ENCODE data around the gene SFXN5. TPM values are rescaled to one million over a fixed set of nuclear protein-coding genes. Genes with fewer than 3 reads are reported as not detected.
A peak's percentile ranks its signal among the peaks of the same experiment; 100 is the strongest.

The SFXN5 gene
- total RNA-seq, 2 experiments from 2014 or later = 11.9 to 13.3 TPM

- DNase-seq = peak; percentile 52
- Mint-ChIP-seq H3K27me3 (peaks cover 7% of the 10 kb centered on the region), H3K27ac (peak overlapping the region; percentile 56), H3K4me1 (peaks cover 20% of the 10 kb centered on the region), H3K36me3 (no peaks in the 10 kb centered on the region), H3K4me3 (peak overlapping the region; percentile 35), H3K9me3 (no peaks in the 10 kb centered on the region)
- POLR2A ChIA-PET = interaction anchor here (1.9 kb wide), 1 partner anchor 22 kb away, joined by 7 read pairs; no protein-coding TSS in a partner anchor
- ATAC-seq (ENCODE audit: low read depth) = peak; percentile 82
These were observed 139.3 kb downstream of the SFXN5 start for GRCh38 chr2:72932045-72932740.

DNA sequence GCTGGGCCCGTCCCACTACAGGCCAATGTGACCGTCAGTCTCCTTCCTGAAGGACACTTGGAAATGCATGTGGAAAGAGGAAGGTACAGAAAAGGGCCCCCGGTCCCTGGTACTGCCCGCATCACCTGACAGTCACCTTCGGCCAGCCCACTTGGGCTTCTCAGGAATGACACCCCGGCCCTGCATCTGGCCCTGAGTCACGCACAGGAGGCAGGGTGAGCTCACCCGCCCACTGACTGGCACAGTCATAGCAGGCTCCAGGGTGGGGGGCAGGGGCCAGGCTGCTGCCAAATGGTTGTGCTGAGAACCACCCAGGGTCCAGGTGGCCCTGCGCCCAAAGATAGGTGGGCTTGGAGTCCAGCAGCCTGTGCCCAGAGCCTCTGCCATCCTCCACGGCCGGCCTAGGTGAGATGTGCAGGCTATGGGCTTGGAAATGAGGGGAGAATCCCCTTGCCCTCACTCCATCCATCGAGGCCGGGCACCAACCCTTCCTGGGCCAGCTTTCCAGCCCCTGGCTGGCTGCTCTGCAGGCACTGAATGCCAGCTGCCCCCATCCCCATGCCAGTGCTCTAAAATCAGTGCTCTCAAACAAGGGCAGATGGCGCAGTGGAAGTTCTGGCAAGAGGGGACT, 140.1 kb downstream of the SFXN5 start:
- peaks cover 20% of the 10 kb centered on the region for H3K4me1 Mint-ChIP-seq
- peaks cover 7% of the 10 kb centered on the region for H3K27me3 Mint-ChIP-seq
- POLR2A ChIA-PET = no interaction called here
- no peak overlapping the region for H3K27ac Mint-ChIP-seq
- H3K36me3 Mint-ChIP-seq = no peaks in the 10 kb centered on the region
- DNase-seq = peak; percentile 25
- ATAC-seq (ENCODE audit: low read depth) = no peak
- H3K4me3 Mint-ChIP-seq = no peak overlapping the region
- H3K9me3 Mint-ChIP-seq = no peaks in the 10 kb centered on the region

DNA sequence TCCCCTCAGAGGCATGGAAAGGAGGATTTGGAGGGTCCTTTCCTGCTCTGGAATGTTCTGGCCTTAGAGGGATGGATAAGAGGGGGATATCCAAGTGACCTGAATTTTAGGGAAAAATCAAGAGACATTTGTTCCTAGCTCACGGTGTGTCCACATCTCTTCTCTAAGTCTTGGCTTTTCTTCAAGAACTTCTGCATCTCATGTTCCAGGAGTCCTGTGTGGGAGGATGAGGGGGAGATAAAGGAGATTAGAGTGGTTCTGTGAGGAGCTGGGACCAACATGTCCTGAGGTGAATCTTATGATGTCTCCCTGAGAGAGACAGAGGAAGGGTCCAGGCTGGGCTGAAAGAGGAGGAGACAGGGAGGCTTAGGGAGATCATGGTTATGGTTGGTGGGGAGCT, 142.5 kb downstream of the SFXN5 start:
- no peak for ATAC-seq (ENCODE audit: low read depth)
- no peak overlapping the region for H3K4me3 Mint-ChIP-seq
- no peaks in the 10 kb centered on the region for H3K36me3 Mint-ChIP-seq
- POLR2A ChIA-PET = no interaction called here
- no peak for DNase-seq
- no peaks in the 10 kb centered on the region for H3K9me3 Mint-ChIP-seq
- peaks cover 14% of the 10 kb centered on the region for H3K27me3 Mint-ChIP-seq
- H3K27ac Mint-ChIP-seq = no peak overlapping the region
- H3K4me1 Mint-ChIP-seq = peaks cover 14% of the 10 kb centered on the region

DNA sequence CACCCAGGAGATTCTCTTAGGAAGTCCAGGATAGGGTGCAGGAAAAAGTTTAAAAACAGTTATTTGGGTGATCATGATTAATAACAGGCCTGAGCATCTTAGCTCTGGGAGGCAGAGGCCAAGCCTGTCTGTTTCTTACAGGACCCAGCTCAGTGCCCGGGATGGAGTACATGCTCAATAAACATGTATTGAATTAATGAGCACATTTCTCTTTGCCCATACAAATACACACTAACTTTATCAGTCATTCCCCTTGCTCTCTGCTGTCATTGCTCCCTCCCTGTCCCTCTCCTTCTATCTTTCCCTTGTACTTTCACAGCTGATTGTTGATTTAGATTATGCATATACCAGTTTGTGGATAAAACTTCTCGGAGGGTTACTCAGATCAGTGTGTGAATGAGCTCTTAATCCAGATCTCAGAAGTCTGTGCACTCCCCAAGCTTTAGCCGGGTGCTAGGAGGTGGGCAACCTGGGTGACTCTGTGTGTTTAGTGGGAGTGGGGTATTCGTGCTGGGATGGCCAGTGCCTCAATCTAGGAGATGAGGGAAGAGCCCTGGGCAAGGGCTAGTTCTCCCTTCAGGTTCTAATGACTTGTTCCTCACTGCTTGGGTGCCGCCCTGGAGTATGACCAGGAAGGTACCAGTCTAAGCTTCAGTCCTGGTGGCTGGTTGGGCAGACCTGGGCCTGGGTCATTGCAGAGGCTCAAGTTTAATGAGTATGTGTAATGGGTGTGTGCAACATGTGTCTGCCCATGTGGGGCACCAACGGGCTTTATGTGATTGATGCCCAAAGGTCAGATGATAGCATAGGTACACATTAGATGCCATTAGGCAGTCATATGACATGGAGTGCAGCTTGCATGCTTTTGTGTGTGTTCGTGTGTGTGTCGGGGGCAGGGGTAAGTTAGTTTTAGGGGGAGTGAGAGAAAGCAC, 143.6 kb downstream of the SFXN5 start:
- ATAC-seq (ENCODE audit: low read depth) = no peak
- peaks cover 16% of the 10 kb centered on the region for H3K4me1 Mint-ChIP-seq
- H3K4me3 Mint-ChIP-seq = no peak overlapping the region
- H3K9me3 Mint-ChIP-seq = no peaks in the 10 kb centered on the region
- H3K27me3 Mint-ChIP-seq = peaks cover 25% of the 10 kb centered on the region
- POLR2A ChIA-PET = interaction anchor here (1.6 kb wide), 1 partner anchor 11 kb away, joined by 8 read pairs; the partner anchor contains the start of gene EMX1
- no peaks in the 10 kb centered on the region for H3K36me3 Mint-ChIP-seq
- H3K27ac Mint-ChIP-seq = no peak overlapping the region
- DNase-seq = peak; percentile 15

DNA sequence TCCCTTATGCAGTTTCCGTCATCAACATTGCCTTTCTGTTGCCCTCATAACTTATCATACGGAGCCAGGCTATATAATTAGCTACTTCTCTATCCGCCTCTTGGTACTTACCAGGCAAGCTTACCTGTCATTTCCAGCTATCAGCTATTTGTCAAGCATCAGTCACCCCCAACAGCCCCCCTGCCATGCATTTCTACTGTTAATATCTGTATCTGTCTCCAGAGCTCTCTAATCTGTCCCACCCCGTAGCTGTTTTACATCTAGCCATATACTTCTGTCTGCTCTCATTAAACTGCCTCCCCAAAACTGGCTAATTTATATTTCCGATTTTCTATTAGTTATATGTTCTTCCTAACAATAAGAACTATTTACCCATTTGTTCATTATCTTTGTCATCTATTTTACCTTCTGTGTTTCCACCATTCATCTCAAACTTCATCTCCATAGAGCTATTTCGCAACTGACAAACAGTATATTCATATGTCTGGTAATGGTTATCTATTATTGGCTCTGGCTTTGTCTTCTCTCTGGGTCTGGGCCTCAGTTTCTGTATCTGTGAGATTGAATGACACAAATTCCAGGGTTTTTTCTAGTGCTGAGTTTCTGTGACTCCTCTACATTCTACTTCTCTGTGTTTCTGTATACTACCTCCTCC, 144.6 kb downstream of the SFXN5 start:
- Mint-ChIP-seq H3K36me3 (no peaks in the 10 kb centered on the region), H3K27me3 (peaks cover 35% of the 10 kb centered on the region), H3K4me1 (peaks cover 8% of the 10 kb centered on the region), H3K9me3 (no peaks in the 10 kb centered on the region), H3K27ac (no peak overlapping the region), H3K4me3 (no peak overlapping the region)
- DNase-seq (no peak), ATAC-seq (ENCODE audit: low read depth) (no peak)
- POLR2A ChIA-PET = interaction anchor here (1.6 kb wide), 1 partner anchor 10 kb away, joined by 8 read pairs; the partner anchor contains the start of gene EMX1

DNA sequence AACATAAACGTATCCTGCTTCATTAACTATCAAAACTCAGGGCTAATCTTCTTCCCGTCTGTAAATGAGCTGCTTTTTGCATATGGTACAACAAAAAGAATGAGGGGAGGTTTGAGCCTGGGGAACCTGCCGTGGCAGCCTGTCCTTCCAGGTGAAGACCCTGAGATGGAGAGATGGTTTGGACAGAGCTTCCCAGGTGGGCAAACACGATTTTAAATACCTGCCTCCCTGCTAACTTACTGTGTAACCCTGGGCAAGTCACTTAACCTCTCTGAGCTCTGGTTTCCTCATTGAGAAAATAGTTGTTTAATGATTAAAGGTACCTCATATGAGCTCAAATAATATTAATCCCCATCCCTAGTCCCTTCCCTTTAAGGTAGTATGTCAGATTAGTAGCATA, 145.1 kb downstream of the SFXN5 start:
- H3K4me1 Mint-ChIP-seq = peaks cover 7% of the 10 kb centered on the region
- no peaks in the 10 kb centered on the region for H3K9me3 Mint-ChIP-seq
- ATAC-seq (ENCODE audit: low read depth) = no peak
- H3K27me3 Mint-ChIP-seq = peaks cover 40% of the 10 kb centered on the region
- no peak for DNase-seq
- POLR2A ChIA-PET = interaction anchor here (1.6 kb wide), 1 partner anchor 9 kb away, joined by 8 read pairs; the partner anchor contains the start of gene EMX1
- H3K27ac Mint-ChIP-seq = no peak overlapping the region
- H3K4me3 Mint-ChIP-seq = no peak overlapping the region
- no peaks in the 10 kb centered on the region for H3K36me3 Mint-ChIP-seq

DNA sequence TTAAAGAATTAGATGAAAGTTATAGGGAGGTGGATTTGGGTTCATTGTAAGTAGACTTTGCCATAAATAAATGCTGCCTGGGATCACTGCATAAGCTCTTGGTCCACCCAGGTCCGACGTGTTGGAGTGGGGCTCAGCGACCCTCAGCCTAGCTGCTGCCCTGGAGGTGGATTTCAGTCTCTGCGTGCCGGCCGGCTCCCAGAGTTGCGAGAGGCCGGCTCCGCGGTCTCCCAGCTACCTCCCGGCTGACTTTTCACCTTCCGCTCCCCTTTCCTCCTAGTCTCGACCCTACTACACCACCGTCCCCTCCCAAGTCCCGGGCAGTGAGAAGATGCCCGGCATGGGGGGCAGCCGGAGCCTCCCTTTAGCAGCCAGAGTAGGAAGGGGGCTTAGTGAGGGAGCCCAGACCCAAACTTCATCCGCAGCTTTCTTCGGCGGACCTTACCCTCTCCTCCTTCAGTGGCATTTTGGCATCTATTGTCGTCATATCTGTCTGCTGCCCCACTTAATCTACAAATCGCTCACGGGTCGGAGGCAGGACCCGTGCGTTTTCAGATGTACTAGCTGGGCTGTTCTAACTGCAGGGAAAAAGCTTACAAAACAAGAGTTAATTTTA, 146.1 kb downstream of the SFXN5 start:
- POLR2A ChIA-PET = no interaction called here
- DNase-seq = no peak
- Mint-ChIP-seq H3K27ac (no peak overlapping the region), H3K4me3 (no peak overlapping the region), H3K27me3 (peaks cover 50% of the 10 kb centered on the region), H3K36me3 (no peaks in the 10 kb centered on the region), H3K4me1 (peaks cover 8% of the 10 kb centered on the region), H3K9me3 (no peaks in the 10 kb centered on the region)
- no peak for ATAC-seq (ENCODE audit: low read depth)

DNA sequence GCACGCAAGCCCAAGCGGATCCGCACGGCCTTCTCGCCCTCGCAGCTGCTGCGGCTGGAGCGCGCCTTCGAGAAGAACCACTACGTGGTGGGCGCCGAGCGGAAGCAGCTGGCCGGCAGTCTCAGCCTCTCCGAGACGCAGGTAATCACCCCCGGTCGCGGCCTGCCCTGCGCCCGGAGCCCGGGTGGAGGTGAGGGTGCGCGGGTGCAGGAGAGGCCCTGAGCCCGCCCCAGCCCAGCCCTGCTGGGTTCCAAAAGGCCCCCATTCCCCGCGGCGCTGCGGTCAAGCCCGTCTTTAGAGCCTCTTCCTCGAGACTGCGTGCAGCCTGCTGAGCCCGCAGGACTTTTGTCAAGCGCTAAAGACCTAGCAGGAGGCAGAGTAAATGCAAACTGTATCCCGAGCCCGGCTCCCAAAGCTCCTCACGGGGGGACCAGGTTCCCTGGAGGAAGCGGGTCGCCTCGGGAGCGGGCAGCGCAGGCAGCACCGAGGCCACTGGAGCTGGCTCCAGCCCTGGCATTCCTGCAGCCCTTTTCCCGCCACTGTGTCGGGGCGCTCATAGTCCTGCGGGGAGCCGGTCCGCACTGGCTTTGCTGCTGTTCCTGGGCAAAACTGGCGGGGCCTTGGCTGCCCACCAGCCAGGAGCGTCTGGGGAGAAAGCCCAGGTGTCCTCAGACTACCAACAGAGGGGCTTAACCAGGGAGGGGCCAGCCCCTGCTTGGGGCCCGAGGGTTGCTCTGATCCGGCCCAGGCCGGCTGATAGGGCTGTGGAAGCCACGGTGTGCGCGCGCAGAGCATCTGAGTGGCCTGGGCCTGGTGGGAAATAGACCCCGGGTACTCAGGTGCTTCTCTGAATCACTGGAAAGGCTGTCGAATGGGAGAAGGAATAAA, 146.9 kb downstream of the SFXN5 start:
- H3K36me3 Mint-ChIP-seq = no peaks in the 10 kb centered on the region
- ATAC-seq (ENCODE audit: low read depth) (peak; percentile 65), DNase-seq (peak; percentile 68)
- peaks cover 55% of the 10 kb centered on the region for H3K27me3 Mint-ChIP-seq
- H3K9me3 Mint-ChIP-seq = no peaks in the 10 kb centered on the region
- POLR2A ChIA-PET = no interaction called here
- peaks cover 12% of the 10 kb centered on the region for H3K4me1 Mint-ChIP-seq
- H3K4me3 Mint-ChIP-seq = peak overlapping the region; percentile 65
- no peak overlapping the region for H3K27ac Mint-ChIP-seq

DNA sequence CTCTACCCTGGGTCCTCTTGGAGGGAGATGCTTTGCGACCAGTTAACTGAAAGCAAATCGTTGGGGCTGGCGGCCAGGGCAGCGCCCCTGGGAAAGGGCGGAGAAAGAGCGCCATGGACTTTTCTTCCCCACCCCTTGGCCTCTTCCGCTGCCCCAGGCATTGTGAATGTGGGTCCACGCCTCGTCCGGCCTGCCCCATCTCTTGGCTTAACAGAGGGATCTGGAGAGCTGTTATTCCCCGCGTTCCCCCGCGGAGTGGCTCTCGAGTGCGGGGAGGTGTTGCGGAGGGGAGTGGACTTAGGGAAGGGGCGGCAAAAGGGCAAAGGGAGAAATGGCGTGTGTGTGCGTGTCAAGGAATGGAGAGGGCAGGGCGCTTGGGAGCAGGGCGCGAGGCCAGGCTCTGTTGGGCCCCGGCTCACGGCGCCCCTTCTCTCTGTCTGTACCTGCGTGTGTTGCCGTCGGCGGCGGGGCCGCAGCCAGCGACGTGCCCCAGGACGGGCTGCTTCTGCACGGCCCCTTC, 147.6 kb downstream of the SFXN5 start:
- peak overlapping the region; percentile 65 for H3K4me3 Mint-ChIP-seq
- H3K27ac Mint-ChIP-seq = no peak overlapping the region
- H3K27me3 Mint-ChIP-seq = peaks cover 62% of the 10 kb centered on the region
- ATAC-seq (ENCODE audit: low read depth) = no peak
- H3K9me3 Mint-ChIP-seq = no peaks in the 10 kb centered on the region
- POLR2A ChIA-PET = no interaction called here
- no peak for DNase-seq
- H3K4me1 Mint-ChIP-seq = peaks cover 16% of the 10 kb centered on the region
- no peaks in the 10 kb centered on the region for H3K36me3 Mint-ChIP-seq

- H3K27me3 Mint-ChIP-seq = peaks cover 71% of the 10 kb centered on the region
- ATAC-seq (ENCODE audit: low read depth) (no peak), DNase-seq (no peak)
- H3K9me3 Mint-ChIP-seq = no peaks in the 10 kb centered on the region
- no peak overlapping the region for H3K27ac Mint-ChIP-seq
- H3K36me3 Mint-ChIP-seq = no peaks in the 10 kb centered on the region
- H3K4me1 Mint-ChIP-seq = peaks cover 21% of the 10 kb centered on the region
- POLR2A ChIA-PET = no interaction called here
- no peak overlapping the region for H3K4me3 Mint-ChIP-seq
These were observed 149.7 kb downstream of the SFXN5 start for GRCh38 chr2:72921853-72922252.

DNA sequence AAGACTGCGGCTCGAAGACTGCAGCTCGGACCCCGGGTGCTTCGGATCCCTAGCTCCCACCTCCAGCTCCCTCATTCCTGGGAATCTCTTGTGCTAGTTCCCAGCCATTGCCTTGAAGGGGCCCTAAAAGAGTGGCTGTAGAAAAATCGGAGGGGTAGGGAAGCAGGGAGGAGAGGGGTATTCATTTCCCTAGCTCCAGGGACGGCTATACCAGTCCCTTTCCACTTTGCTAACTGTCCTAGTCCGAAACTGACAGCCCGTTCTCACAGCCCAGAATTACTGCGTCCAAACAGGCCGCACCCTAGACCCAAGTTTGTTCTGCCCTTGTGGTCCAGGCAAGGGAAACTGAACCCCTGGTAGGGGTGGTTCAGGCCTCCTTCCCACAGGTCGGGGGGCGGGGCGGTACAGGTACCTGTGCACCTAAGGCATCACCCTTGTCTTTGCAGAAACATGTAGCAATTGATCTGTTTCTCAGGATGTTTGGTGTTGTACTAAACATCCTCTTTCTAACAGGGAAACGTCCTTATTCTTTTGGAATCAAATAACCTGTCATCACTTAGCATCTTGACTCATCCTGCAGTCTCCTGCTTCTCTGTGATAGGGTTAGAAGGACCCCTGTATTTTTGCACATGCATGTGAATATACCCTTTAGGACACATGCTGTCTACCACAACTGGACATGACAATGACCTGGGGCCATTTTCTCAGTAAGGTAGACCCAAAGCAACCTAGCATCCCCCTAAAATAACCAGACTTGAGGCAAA, 150.2 kb downstream of the SFXN5 start:
- Mint-ChIP-seq H3K27ac (no peak overlapping the region), H3K36me3 (no peaks in the 10 kb centered on the region), H3K9me3 (no peaks in the 10 kb centered on the region), H3K27me3 (peaks cover 75% of the 10 kb centered on the region), H3K4me1 (peaks cover 24% of the 10 kb centered on the region), H3K4me3 (no peak overlapping the region)
- ATAC-seq (ENCODE audit: low read depth) (no peak), DNase-seq (no peak)
- POLR2A ChIA-PET = no interaction called here
